Endothelial cell of umbilical vein (primary cell): ENCODE results near the gene PRKRIP1. TPM values are rescaled to one million over a fixed set of nuclear protein-coding genes. Genes with fewer than 3 reads are reported as not detected.
A peak's percentile ranks its signal among the peaks of the same experiment; 100 is the strongest.

Experiments used
- BruUV-seq: library from RNA; stranded (reverse); fragments of 400-500 nt; replicated peaks from 2 replicates; lab custom pipeline; 2021; lab: Mats Ljungman, UMichigan
- CTCF ChIA-PET: fragments of 300-600, 350-600 bp; sonication (Branson Sonifier 250); formaldehyde crosslinking; loops from one replicate; lab custom pipeline; 2021; ENCODE audit warnings: antibody characterized with exemption, inconsistent platforms; lab: Charles Lee
- POLR2A ChIA-PET: fragments of 300-600, 350-600 bp; sonication (Branson Sonifier 250); formaldehyde crosslinking; loops from one replicate; lab custom pipeline; 2021; ENCODE audit warnings: antibody characterized with exemption, inconsistent platforms; lab: Charles Lee
- DNase-seq: peaks from one replicate; pipeline ENCODE4 v3.0.0-alpha.2; 2011; ENCODE audit warnings: low read depth, low spot score
- FAIRE-seq: peaks from 2 replicates; lab custom pipeline; 2011; peaks lifted over from hg19 to GRCh38; lab: Jason Lieb, UNC
- H2AFZ ChIP-seq: 2 replicates; pipeline ENCODE4 v1.6.0; 2012; ENCODE audit warnings: low read depth, low read length, control low read depth, inconsistent platforms
- H3K27ac ChIP-seq: 2 replicates; pipeline ENCODE4 v1.5.1; 2011; ENCODE audit warnings: low read depth, mild to moderate bottlenecking, control low read depth, low read length, moderate library complexity; ENCODE audit not compliant: insufficient read depth
- H3K27me3 ChIP-seq, 2 experiments: 2 replicates each; pipeline versions ENCODE4 v1.6.0 to v1.6.1; 2011; ENCODE audit warnings: low read length in 2 of 2, mixed read lengths in 1 of 2; ENCODE audit not compliant: control insufficient read depth in 2 of 2, insufficient read depth in 2 of 2
- H3K36me3 ChIP-seq, 2 experiments: 2 replicates in 1 of 2; 3 replicates in 1 of 2; pipeline ENCODE4 v1.5.1; 2011; ENCODE audit warnings: low read length in 2 of 2, mild to moderate bottlenecking in 1 of 2, moderate library complexity in 1 of 2; ENCODE audit not compliant: control insufficient read depth in 2 of 2, insufficient read depth in 2 of 2; ENCODE audit errors: extremely low read depth in 1 of 2
- H3K4me1 ChIP-seq: 3 replicates; pipeline ENCODE4 v1.5.1; 2011; ENCODE audit warnings: mild to moderate bottlenecking, low read length; ENCODE audit not compliant: control insufficient read depth, insufficient read depth; ENCODE audit errors: extremely low read depth
- H3K4me2 ChIP-seq: 2 replicates; pipeline ENCODE4 v1.6.1; 2011; ENCODE audit warnings: low read length, control low read depth, mixed read lengths; ENCODE audit not compliant: insufficient read depth
- H3K4me3 ChIP-seq, 3 experiments: fragments of 200-600 bp in 1 of 3; sonication (generic), shearing (Covaris generic) in 1 of 3; replicated peaks in 1 of 3; 2 replicates each; pipeline ENCODE4 v1.5.1; 2011 to 2016; ENCODE audit warnings: control low read depth in 3 of 3, low read length in 3 of 3, mild to moderate bottlenecking in 2 of 3, inconsistent platforms in 1 of 3, low read depth in 1 of 3, moderate library complexity in 1 of 3; ENCODE audit not compliant: insufficient read depth in 1 of 3
- H3K79me2 ChIP-seq: 2 replicates; pipeline ENCODE4 v1.6.0; 2012; ENCODE audit warnings: low read length, inconsistent platforms; ENCODE audit not compliant: control insufficient read depth, insufficient read depth
- H3K9ac ChIP-seq: replicated peaks from 2 replicates; pipeline ENCODE3; 2011; ENCODE audit warnings: low read length, control low read depth; ENCODE audit not compliant: insufficient read depth; ENCODE audit errors: extremely low read depth
- H3K9me1 ChIP-seq: replicated peaks from 3 replicates; pipeline ENCODE4 v1.6.0; 2011; ENCODE audit warnings: mild to moderate bottlenecking, low read length; ENCODE audit not compliant: control insufficient read depth, insufficient read depth; ENCODE audit errors: extremely low read depth
- H3K9me3 ChIP-seq: replicated peaks from 2 replicates; pipeline ENCODE4 v1.5.1; 2012; ENCODE audit warnings: low read length, inconsistent platforms; ENCODE audit not compliant: control insufficient read depth, insufficient read depth
- H4K20me1 ChIP-seq: replicated peaks from 2 replicates; pipeline ENCODE3; 2011; ENCODE audit warnings: mild to moderate bottlenecking, low read length; ENCODE audit not compliant: control insufficient read depth, insufficient read depth; ENCODE audit errors: extremely low read depth
- CTCF ChIP-seq, 2 donors: IDR thresholded peaks; 1 replicate in 1 of 2; 2 replicates in 1 of 2; pipeline ENCODE4 v1.5.1; 2011; ENCODE audit warnings: low read length in 2 of 2, mild to moderate bottlenecking in 2 of 2, moderate library complexity in 2 of 2, control low read depth in 1 of 2, inconsistent platforms in 1 of 2, low read depth in 1 of 2; ENCODE audit not compliant: insufficient read depth in 1 of 2; ENCODE audit errors: extremely low read depth in 1 of 2
- EZH2 ChIP-seq: IDR thresholded peaks from 2 replicates; pipeline ENCODE4 v1.6.1; 2012; ENCODE audit warnings: borderline replicate concordance, low read depth, mild to moderate bottlenecking, moderate library complexity, low read length, inconsistent platforms; ENCODE audit not compliant: severe bottlenecking
- MAX ChIP-seq: IDR thresholded peaks from 2 replicates; pipeline ENCODE4 v1.6.1; 2011; ENCODE audit not compliant: insufficient read depth, insufficient read length
- MYC ChIP-seq: IDR thresholded peaks from one replicate; pipeline ENCODE4 v1.6.1; 2011; ENCODE audit warnings: mild to moderate bottlenecking, low read depth, low read length
- POLR2A ChIP-seq: IDR thresholded peaks from 2 replicates; pipeline ENCODE4 v1.6.1; 2012; ENCODE audit warnings: low read depth, mild to moderate bottlenecking, control low read depth, low read length
- POLR2AphosphoS5 ChIP-seq: IDR thresholded peaks from 2 replicates; pipeline ENCODE4 v1.6.1; 2012; ENCODE audit warnings: low read depth, mild to moderate bottlenecking, control low read depth, low read length, moderate library complexity; ENCODE audit not compliant: insufficient read depth
- dilution Hi-C: fragments of 300-500 bp; cut with MboI; formaldehyde crosslinking; loops from one replicate; pipeline ENCODE4 v1.15.0; 2019; ENCODE audit warnings: low sequenced_read_pairs; ENCODE audit not compliant: extremely low pct_ligation_motif_present
- intact Hi-C: fragments of 100-400 bp; cut with micrococcal nuclease; formaldehyde crosslinking; loops from one replicate; pipeline ENCODE4 v1.10.0; 2022
- polyA plus RNA-seq, 4 experiments: library from polyadenylated mRNA; depleted of rRNA in 3 of 4; stranded (reverse) in 3 of 4; unstranded in 1 of 4; fragments of >200 nt; gene quantifications; 2 replicates each; pipeline versions ENCODE4 v1.2.1 to v1.2.3, GENCODE V29; 2011 to 2012; ENCODE audit warnings: missing spikeins in 1 of 4
- total RNA-seq: library from RNA; stranded (reverse); gene quantifications from 2 replicates; pipeline ENCODE4 v1.2.3, GENCODE V29; 2021

PRKRIP1 gene
- total and polyA plus RNA-seq, 2 donors (not counting 3 experiments of a cell fraction or from before 2014, with no cell fraction given) = 16.1 to 26.1 TPM

- intact Hi-C loops (loop anchor here (1.0 kb wide), 3 partner anchors 31 to 68 kb away; partner anchors contain the start of genes ORAI2 and PRKRIP1), dilution Hi-C loops (no loop called here)
- Histone ChIP-seq H3K9me3 (no peaks in the 10 kb centered on the region), H3K4me2 (peak within 1 kb of the TSS; percentile 53), H3K27me3 (no peaks in the 10 kb centered on the region), H3K36me3 (peaks cover 0 to 5% of the 10 kb centered on the region in 2 experiments), H4K20me1 (no peaks in the 10 kb centered on the region), H3K4me3 (peak within 1 kb of the TSS; percentile 63 to 81 (median 70)), H3K9ac (peak within 1 kb of the TSS; percentile 84), H3K27ac (peak within 1 kb of the TSS; percentile 28), H3K9me1 (no peaks in the 10 kb centered on the region), H3K79me2 (peaks cover 6% of the 10 kb centered on the region), H3K4me1 (peaks cover 9% of the 10 kb centered on the region), H2AFZ (peak within 1 kb of the TSS; percentile 96)
- ChIA-PET POLR2A (no interaction called here), CTCF (interaction anchor here (0.7 to 1.4 kb wide), 7 partner anchors 13 to 60 kb away, joined by 3 to 10 read pairs (median 4); no protein-coding TSS in a partner anchor)
- DNase-seq (peak; percentile 91), FAIRE-seq (peak; percentile 97)
- BruUV-seq = no TSS peak
- TF ChIP-seq CTCF (IDR thresholded peaks at IDR 0.05; ENCODE audit: extremely low read depth in 1 of 2, insufficient read depth in 1 of 2, low read depth in 1 of 2, low read length in 2 of 2) = no peak
- TF ChIP-seq MAX = peak; percentile 76
- no peak for TF ChIP-seq EZH2
- TF ChIP-seq POLR2AphosphoS5 = peak; percentile 85
- peak; percentile 37 for TF ChIP-seq MYC
- peak; percentile 71 for TF ChIP-seq POLR2A
Observed at GRCh38 chr7:102464577-102465280, 68.6 kb downstream of the PRKRIP1 start, which contains the start of the genes ALKBH4 and LRWD1. TSS of gene ALKBH4 (minus strand) at chr7:102464863. CDS start at chr7:102464836, 27 bp downstream. TSS of gene LRWD1 (plus strand) at chr7:102464984. CDS start at chr7:102465081, 97 bp downstream.
